SK-N-MC (cell line): ENCODE results near the gene B9D1.

Experiments used
- DNase-seq: peaks from one replicate; pipeline ENCODE4 v3.0.0-alpha.2; 2011; ENCODE audit warnings: low read depth, low spot score
- H3K27ac ChIP-seq: fragments of 200-600 bp; sonication (generic); 2 replicates; pipeline ENCODE4 v1.5.1; 2016; ENCODE audit warnings: mixed run types
- H3K36me3 ChIP-seq: fragments of 200-600 bp; sonication (generic); 2 replicates; pipeline ENCODE4 v1.6.1; 2017; ENCODE audit warnings: antibody characterized with exemption, low read length, mixed read lengths; ENCODE audit not compliant: insufficient read depth
- H3K4me3 ChIP-seq: fragments of 200-600 bp; sonication (generic); 2 replicates; pipeline ENCODE4 v1.5.1; 2016
- H3K9ac ChIP-seq: fragments of 200-600 bp; sonication (generic); 2 replicates; pipeline ENCODE4 v1.8.0; 2017; ENCODE audit warnings: mixed run types, mixed read lengths; ENCODE audit not compliant: insufficient read length
- H3K9me3 ChIP-seq: fragments of 200-600 bp; sonication (generic); 2 replicates; pipeline ENCODE4 v1.6.1; 2017; ENCODE audit warnings: low read depth, mild to moderate bottlenecking, antibody characterized with exemption, low read length, moderate library complexity, mixed read lengths
- EZH2 ChIP-seq: fragments of 200-600 bp; sonication (generic); IDR thresholded peaks from one replicate; pipeline ENCODE4 v1.6.1; 2017; ENCODE audit warnings: antibody characterized with exemption
- FOXP2 ChIP-seq: optimal IDR thresholded peaks from 2 replicates; pipeline ENCODE3; 2011; ENCODE audit warnings: mild to moderate bottlenecking, moderate library complexity; ENCODE audit not compliant: insufficient read depth; ENCODE audit errors: extremely low read length, control extremely low read depth
- POLR2AphosphoS5 ChIP-seq: IDR thresholded peaks from 2 replicates; pipeline ENCODE4 v1.6.1; 2012; ENCODE audit warnings: mild to moderate bottlenecking, low read depth, low read length, borderline replicate concordance

Gene B9D1

GRCh38 chr17:19372866-19373504 lies 10.5 kb upstream of the B9D1 start:
- TF ChIP-seq EZH2 (no peak), FOXP2 (no peak), POLR2AphosphoS5 (no peak)
- Histone ChIP-seq H3K9ac (no peak overlapping the region), H3K27ac (no peak overlapping the region), H3K9me3 (no peaks in the 10 kb centered on the region), H3K36me3 (no peaks in the 10 kb centered on the region), H3K4me3 (no peak overlapping the region)
- DNase-seq = no peak

GRCh38 chr17:19372439-19372838 lies 9.9 kb upstream of the B9D1 start:
- no peak overlapping the region for H3K9ac ChIP-seq
- H3K9me3 ChIP-seq = no peaks in the 10 kb centered on the region
- no peaks in the 10 kb centered on the region for H3K36me3 ChIP-seq
- H3K27ac ChIP-seq = no peak overlapping the region
- DNase-seq = no peak
- TF ChIP-seq POLR2AphosphoS5 (no peak), FOXP2 (no peak), EZH2 (no peak)
- H3K4me3 ChIP-seq = no peak overlapping the region

GRCh38 chr17:19372011-19372370 lies 9.5 kb upstream of the B9D1 start:
- no peak overlapping the region for H3K9ac ChIP-seq
- no peak overlapping the region for H3K4me3 ChIP-seq
- no peak overlapping the region for H3K27ac ChIP-seq
- DNase-seq = no peak
- TF ChIP-seq EZH2 (no peak), POLR2AphosphoS5 (no peak), FOXP2 (no peak)
- H3K36me3 ChIP-seq = no peaks in the 10 kb centered on the region
- no peaks in the 10 kb centered on the region for H3K9me3 ChIP-seq

GRCh38 chr17:19371259-19372010 lies 8.9 kb upstream of the B9D1 start:
- Histone ChIP-seq H3K36me3 (no peaks in the 10 kb centered on the region), H3K9me3 (no peaks in the 10 kb centered on the region), H3K9ac (no peak overlapping the region), H3K27ac (no peak overlapping the region), H3K4me3 (no peak overlapping the region)
- DNase-seq = no peak
- TF ChIP-seq EZH2 (no peak), FOXP2 (no peak), POLR2AphosphoS5 (no peak)

GRCh38 chr17:19370493-19370960 lies 8.0 kb upstream of the B9D1 start:
- TF ChIP-seq POLR2AphosphoS5 (no peak), EZH2 (no peak)
- DNase-seq = no peak
- no peaks in the 10 kb centered on the region for H3K9me3 ChIP-seq
- H3K36me3 ChIP-seq = no peaks in the 10 kb centered on the region
- no peak overlapping the region for H3K4me3 ChIP-seq
- no peak overlapping the region for H3K9ac ChIP-seq
- no peak overlapping the region for H3K27ac ChIP-seq

GRCh38 chr17:19369846-19370492 lies 7.4 kb upstream of the B9D1 start:
- Histone ChIP-seq H3K9me3 (no peaks in the 10 kb centered on the region), H3K4me3 (no peak overlapping the region), H3K27ac (no peak overlapping the region), H3K36me3 (no peaks in the 10 kb centered on the region), H3K9ac (no peak overlapping the region)
- DNase-seq = no peak
- no peak for TF ChIP-seq POLR2AphosphoS5
- no peak for TF ChIP-seq FOXP2
- no peak for TF ChIP-seq EZH2

GRCh38 chr17:19369107-19369778 lies 6.7 kb upstream of the B9D1 start:
- no peak for DNase-seq
- Histone ChIP-seq H3K4me3 (no peak overlapping the region), H3K27ac (no peak overlapping the region), H3K36me3 (no peaks in the 10 kb centered on the region), H3K9me3 (no peaks in the 10 kb centered on the region), H3K9ac (no peak overlapping the region)
- TF ChIP-seq FOXP2 (no peak), POLR2AphosphoS5 (no peak), EZH2 (no peak)

- DNase-seq = no peak
- Histone ChIP-seq H3K27ac (no peak overlapping the region), H3K36me3 (no peaks in the 10 kb centered on the region), H3K4me3 (no peak overlapping the region), H3K9me3 (no peaks in the 10 kb centered on the region), H3K9ac (no peak overlapping the region)
- TF ChIP-seq EZH2 (no peak), POLR2AphosphoS5 (no peak), FOXP2 (no peak)
These were observed 5.7 kb upstream of the B9D1 start for GRCh38 chr17:19368229-19368628.
